NB4 (cell line): ENCODE results near the gene DAB1.

Experiments
- CTCF ChIP-seq: IDR thresholded peaks from one replicate; pipeline ENCODE4 v1.5.1; 2012; ENCODE audit warnings: low read depth, low read length
- MYC ChIP-seq: IDR thresholded peaks from 2 replicates; pipeline ENCODE4 v1.6.1; 2011; ENCODE audit warnings: low read depth, low read length
- POLR2A ChIP-seq: IDR thresholded peaks from 2 replicates; pipeline ENCODE4 v1.6.1; 2011; ENCODE audit warnings: mild to moderate bottlenecking; ENCODE audit not compliant: insufficient read length; ENCODE audit errors: extremely low read depth

- TF ChIP-seq POLR2A (no peak), CTCF (no peak), MYC (no peak)
These were observed 4.9 kb downstream of the DAB1 start for GRCh38 chr1:57418971-57419370.
